Ovary (tissue), 10 donors: Measurements from ENCODE around the gene EVC2. TPM values are rescaled to one million over a fixed set of nuclear protein-coding genes. Genes with fewer than 3 reads are reported as not detected.

ENCODE experiments used
- DNase-seq, 5 donors: peaks; one replicate each; pipeline ENCODE4 v3.0.0-alpha.2; 2019 to 2020
- H3K27ac ChIP-seq, 2 donors: fragments of 200-600 bp; one replicate each; pipeline versions ENCODE4 v1.5.1 to v1.8.0; 2019 to 2022
- H3K27me3 ChIP-seq: fragments of 200-600 bp; one replicate; pipeline ENCODE4 v1.8.0; 2022
- H3K36me3 ChIP-seq: fragments of 200-600 bp; sonication (generic); one replicate; pipeline ENCODE4 v1.5.1; 2019
- H3K4me1 ChIP-seq: one replicate; pipeline ENCODE4 v1.8.1; 2013; ENCODE audit warnings: mild to moderate bottlenecking, moderate library complexity; ENCODE audit not compliant: insufficient read depth
- H3K4me3 ChIP-seq: fragments of 200-600 bp; sonication (generic); one replicate; pipeline ENCODE4 v1.5.1; 2017
- H3K9me3 ChIP-seq, 2 donors: fragments of 200-600 bp in 1 of 2; sonication (generic) in 1 of 2; one replicate each; pipeline versions ENCODE4 v1.5.1 to v1.8.1; 2013 to 2019; ENCODE audit warnings: mild to moderate bottlenecking in 1 of 2, moderate library complexity in 1 of 2
- CTCF ChIP-seq, 3 donors: fragments of 450-650 bp in 2 of 3; fragments of 200-600 bp in 1 of 3; IDR thresholded peaks; one replicate each; pipeline versions ENCODE4 v1.5.1 to v1.8.0; 2016 to 2022; ENCODE audit warnings: antibody characterized with exemption in 3 of 3, mild to moderate bottlenecking in 1 of 3
- EP300 ChIP-seq: sonication (generic); formaldehyde crosslinking; IDR thresholded peaks from one replicate; pipeline ENCODE4 v1.6.1; 2017; ENCODE audit warnings: antibody characterized with exemption
- POLR2A ChIP-seq: fragments of 450-650 bp; IDR thresholded peaks from one replicate; pipeline ENCODE4 v1.6.1; 2017; ENCODE audit warnings: antibody characterized with exemption, mild to moderate bottlenecking, moderate library complexity
- WGBS, 3 donors: extraction: QIAGEN DNeasy Blood & Tissue Kit in 1 of 3; methylation state at CpG; one replicate each; pipeline versions ENCODE4 v1.1.5 to v1.1.7; 2013 to 2017; 5-methylcytosine and 5-hydroxymethylcytosine counted together
- intact Hi-C, 4 donors: fragments of 100-400 bp; cut with DNase I; formaldehyde crosslinking; loops; one replicate each; pipeline versions ENCODE4 v1.11.0 to v1.15.1; 2022 to 2023
- long read RNA-seq, 3 donors: library from polyadenylated mRNA in 2 of 3; unstranded in 2 of 3; transcript quantifications; one replicate each; pipeline ENCODE4 v2.0.0 and lab custom pipeline, GENCODE V29; 2021 to 2026
- polyA plus RNA-seq, 2 donors: library from polyadenylated mRNA; stranded (reverse); fragments of 200-250 nt in 1 of 2; fragments of 350-450 nt in 1 of 2; fragmentation: Illumina TruSeq in 1 of 2; extraction: RNeasy Lipid Tissue Mini Kit (QIAGEN cat#74804) in 1 of 2; gene quantifications; one replicate each; pipeline ENCODE4 v1.2.3, GENCODE V29; 2013 to 2014
- total RNA-seq, 7 donors: library from RNA; depleted of rRNA in 2 of 7; stranded (reverse); fragments of >200 nt in 2 of 7; fragmentation: NEBNext Ultra II Directional in 3 of 7; extraction: Animal tissue kit (Norgen Biotek cat#: 25700) in 3 of 7; gene quantifications; one replicate each; pipeline versions ENCODE4 v1.1.0 to v1.2.4, GENCODE V29; 2016 to 2023
- donor health status: DM: no; HTN: no; CAD: no; lungs with moderate emphysema.
- donor health status: DM: no; HTN: no; CAD: no.
- donor health status: Bipolar disorder and iron deficiency.
- donor health status: DM: yes; HTN: yes; CAD: no.
- donor health status: DM: no; HTN: no; CAD: no.
- donor health status: DM: yes; HTN: yes; CAD: no.

EVC2 gene
- total RNA-seq (10 to 100 TPM; 10.9 to 19.4 (median 14.2) TPM), polyA plus RNA-seq (10 to 100 TPM in 1 of 2 donors, 1 to 10 TPM in 1; 8.1 to 11.4 TPM)
- long read RNA-seq, donor 1, partial matches to known transcripts: 8 of 16 reads
- long read RNA-seq, donor 1, other reads (novel, unspliced or antisense): 8 of 16 reads
- long read RNA-seq, donor 2, full-length matches to known transcripts: 2 of 2 reads
- long read RNA-seq, donor 2, partial matches to known transcripts: 0 of 2 reads
- long read RNA-seq, donor 2, other reads (novel, unspliced or antisense): 0 of 2 reads
- long read RNA-seq, donor 3, full-length matches to known transcripts: 41 of 55 reads
- long read RNA-seq, donor 3, partial matches to known transcripts: 4 of 55 reads
- long read RNA-seq, donor 3, other reads (novel, unspliced or antisense): 10 of 55 reads

GRCh38 chr4:5708449-5709206, at the start of gene EVC2:
Gene EVC2, minus strand, starts transcription at chr4:5708559. Its CDS starts 46 bp downstream, at chr4:5708513.
- peaks cover 20% of the 10 kb centered on the region for H3K4me1 ChIP-seq
- intact Hi-C loops: no loop called here
- no peak for TF ChIP-seq EP300
- TF ChIP-seq POLR2A: peak; percentile 32
- H3K36me3 ChIP-seq: no peaks in the 10 kb centered on the region
- no peaks in the 10 kb centered on the region for H3K9me3 ChIP-seq
- 4 to 5% (median 5%) methylated on average over 40 to 57 of the region's 57 CpGs for WGBS, 3 donors
- H3K27me3 ChIP-seq: no peaks in the 10 kb centered on the region
- H3K4me3 ChIP-seq: peak within 1 kb of the TSS; percentile 84
- DNase-seq: peak; percentile 84 to 91 (median 87)
- H3K27ac ChIP-seq: peak within 1 kb of the TSS; percentile 78 to 84

- no peaks in the 10 kb centered on the region for H3K9me3 ChIP-seq
- intact Hi-C loops: no loop called here
- no peak for DNase-seq
- TF ChIP-seq EP300: no peak
- no peak for TF ChIP-seq CTCF (IDR thresholded peaks at IDR 0.05)
- TF ChIP-seq POLR2A: no peak
- WGBS, 3 donors: 90 to 93% (median 92%) methylated on average over 10 of the region's 10 CpGs
- H3K27ac ChIP-seq: no peak overlapping the region
- H3K36me3 ChIP-seq: peaks cover 5% of the 10 kb centered on the region
- H3K27me3 ChIP-seq: no peaks in the 10 kb centered on the region
- H3K4me1 ChIP-seq: no peaks in the 10 kb centered on the region
- H3K4me3 ChIP-seq: no peak overlapping the region
These were observed 49.6 kb upstream of the EVC2 start for GRCh38 chr4:5757954-5758353.

GRCh38 chr4:5757536-5757935, 49.2 kb upstream of the EVC2 start:
- Histone ChIP-seq H3K9me3 (no peaks in the 10 kb centered on the region), H3K36me3 (peaks cover 5% of the 10 kb centered on the region), H3K4me1 (no peaks in the 10 kb centered on the region), H3K27me3 (no peaks in the 10 kb centered on the region), H3K4me3 (no peak overlapping the region), H3K27ac (no peak overlapping the region)
- TF ChIP-seq CTCF (IDR thresholded peaks at IDR 0.05) (no peak), POLR2A (no peak), EP300 (no peak)
- WGBS, 3 donors: 95 to 98% (median 96%) methylated on average over 4 of the region's 4 CpGs
- DNase-seq: no peak
- intact Hi-C loops: no loop called here

- H3K27me3 ChIP-seq: no peaks in the 10 kb centered on the region
- intact Hi-C loops: no loop called here
- WGBS, 3 donors: 94 to 96% (median 95%) methylated on average over 7 of the region's 7 CpGs
- no peak overlapping the region for H3K4me3 ChIP-seq
- TF ChIP-seq EP300: no peak
- TF ChIP-seq POLR2A: no peak
- no peak for TF ChIP-seq CTCF (IDR thresholded peaks at IDR 0.05)
- no peak for DNase-seq
- H3K4me1 ChIP-seq: no peaks in the 10 kb centered on the region
- no peak overlapping the region for H3K27ac ChIP-seq
- H3K36me3 ChIP-seq: peaks cover 5% of the 10 kb centered on the region
- no peaks in the 10 kb centered on the region for H3K9me3 ChIP-seq
These were observed 48.7 kb upstream of the EVC2 start for GRCh38 chr4:5757091-5757490.

GRCh38 chr4:5756271-5756670, 47.9 kb upstream of the EVC2 start:
- no peaks in the 10 kb centered on the region for H3K27me3 ChIP-seq
- H3K27ac ChIP-seq: no peak overlapping the region
- no peaks in the 10 kb centered on the region for H3K9me3 ChIP-seq
- intact Hi-C loops: no loop called here
- no peak for DNase-seq
- TF ChIP-seq CTCF (IDR thresholded peaks at IDR 0.05): no peak
- TF ChIP-seq POLR2A: no peak
- no peak overlapping the region for H3K4me3 ChIP-seq
- WGBS, 3 donors: 91 to 97% (median 96%) methylated on average over 9 of the region's 9 CpGs
- no peaks in the 10 kb centered on the region for H3K4me1 ChIP-seq
- H3K36me3 ChIP-seq: peaks cover 5% of the 10 kb centered on the region
